CD4-positive, alpha-beta T cell treated with Interleukin-10 for 1 hour (primary cell): Measurements from ENCODE around the gene TOGARAM2.
A peak's percentile ranks its signal among the peaks of the same experiment; 100 is the strongest.

Source experiments
- DNase-seq: peaks from one replicate; pipeline ENCODE4 v3.0.0-alpha.2; 2020

Gene TOGARAM2

DNA sequence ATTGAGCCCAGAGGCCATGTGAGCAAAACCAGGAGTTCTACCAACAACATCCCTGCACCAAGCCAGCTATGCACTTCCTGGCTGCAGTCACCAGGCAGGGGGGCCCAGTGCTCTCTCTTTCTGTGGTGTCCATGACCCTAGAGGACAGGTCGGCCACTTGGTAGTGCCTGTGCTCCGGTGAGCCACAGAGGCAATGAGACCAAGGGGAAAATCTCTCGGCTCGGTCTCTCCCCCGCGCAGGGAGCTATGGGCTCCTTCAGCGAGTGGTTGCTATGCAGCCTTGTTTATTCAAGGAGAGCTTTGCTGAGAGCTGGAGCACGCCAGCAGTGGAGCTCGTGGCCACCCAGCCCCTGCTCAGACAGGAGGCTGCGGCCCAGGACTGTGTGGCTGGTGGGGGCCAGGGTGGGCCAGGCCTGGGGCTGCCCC is at the start of gene TOGARAM2:
Gene TOGARAM2 (plus strand): TSS at position 283 of the 426 bp plus-strand sequence. CDS start 13,537 bp downstream, outside the sequence.
- no peak for DNase-seq

DNA sequence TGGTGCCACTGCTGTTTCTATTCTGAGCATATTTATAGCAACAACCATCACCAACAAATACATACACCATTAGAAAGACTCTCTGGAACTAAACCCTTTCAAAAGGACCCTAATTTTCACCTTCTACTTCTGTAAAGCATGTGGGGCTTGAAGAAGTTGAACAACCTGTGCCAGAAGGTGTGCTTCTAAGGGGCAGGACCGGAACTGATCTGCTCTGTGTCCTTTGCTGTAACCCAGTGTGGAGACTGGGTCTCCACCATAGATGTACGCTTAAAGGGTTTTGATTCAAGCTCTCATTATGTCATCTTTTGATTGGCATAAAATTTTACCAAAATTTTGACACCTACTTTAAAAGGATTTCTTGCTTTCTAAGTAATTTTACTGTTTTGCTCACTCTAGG is 46.3 kb upstream of the TOGARAM2 start:
- DNase-seq, result no peak

GRCh38 chr2:28941008-28941407 is 40.1 kb upstream of the TOGARAM2 start:
- DNase-seq, result no peak

GRCh38 chr2:28944535-28945248 is 36.4 kb upstream of the TOGARAM2 start:
- no peak for DNase-seq

- no peak for DNase-seq
Measured at GRCh38 chr2:28948160-28948559, 32.9 kb upstream of the TOGARAM2 start.

DNA sequence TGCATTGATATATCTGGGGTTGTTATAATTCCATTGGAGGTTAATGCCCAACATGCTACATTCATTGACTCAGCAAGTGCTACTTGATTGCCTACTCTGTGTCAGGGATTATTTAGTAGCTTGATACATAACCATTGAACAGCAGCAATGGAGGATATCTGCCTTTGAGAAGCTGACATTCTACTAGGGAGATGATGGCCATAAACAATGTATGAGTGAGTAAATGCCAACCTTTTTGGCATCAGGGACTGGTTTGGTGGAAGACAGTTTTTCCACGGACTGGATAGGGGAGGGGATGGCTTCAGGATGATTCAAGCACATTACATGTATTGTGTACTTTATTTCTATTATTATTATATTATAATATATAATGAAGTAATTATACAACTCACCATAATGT is 31.9 kb upstream of the TOGARAM2 start:
- no peak for DNase-seq

- DNase-seq, result no peak
Measured at GRCh38 chr2:28949617-28950305, 31.3 kb upstream of the TOGARAM2 start.

DNA sequence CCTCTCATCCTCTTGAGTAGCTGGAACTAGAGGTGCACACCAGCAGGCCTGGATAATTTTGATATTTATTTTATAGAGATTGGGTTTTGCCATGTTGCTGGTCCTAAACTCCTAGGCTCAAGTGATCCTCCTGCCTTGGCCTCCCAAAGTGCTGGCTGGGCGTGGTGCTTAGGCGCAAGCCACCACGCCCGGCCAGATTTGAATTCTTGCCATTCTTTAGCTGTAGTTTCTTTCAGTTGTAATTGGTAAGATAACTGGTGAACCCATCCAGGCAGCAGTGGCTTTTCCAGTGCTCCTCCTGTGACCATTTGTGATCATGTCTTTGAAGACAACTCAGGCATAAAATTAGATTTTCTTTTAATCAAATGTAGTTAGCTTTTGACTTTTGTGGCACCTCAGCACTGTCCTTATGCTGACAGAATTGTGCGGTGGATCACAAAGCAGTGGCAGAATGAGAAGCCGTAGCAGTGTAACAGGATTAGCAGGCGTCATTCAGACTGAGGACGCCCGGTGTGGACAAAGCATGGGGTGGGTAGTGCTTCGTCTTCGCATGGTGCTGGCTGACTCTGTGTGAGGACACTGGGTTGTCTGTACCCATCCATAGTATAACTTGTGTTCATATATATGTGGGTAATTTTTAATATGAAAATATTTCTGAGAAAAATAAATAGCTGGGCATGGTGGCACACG is 30.0 kb upstream of the TOGARAM2 start:
- DNase-seq, result no peak

- no peak for DNase-seq
Measured at GRCh38 chr2:28951910-28952835, 28.9 kb upstream of the TOGARAM2 start.

GRCh38 chr2:28952836-28953211 is 28.3 kb upstream of the TOGARAM2 start:
- peak; percentile 4 for DNase-seq

DNA sequence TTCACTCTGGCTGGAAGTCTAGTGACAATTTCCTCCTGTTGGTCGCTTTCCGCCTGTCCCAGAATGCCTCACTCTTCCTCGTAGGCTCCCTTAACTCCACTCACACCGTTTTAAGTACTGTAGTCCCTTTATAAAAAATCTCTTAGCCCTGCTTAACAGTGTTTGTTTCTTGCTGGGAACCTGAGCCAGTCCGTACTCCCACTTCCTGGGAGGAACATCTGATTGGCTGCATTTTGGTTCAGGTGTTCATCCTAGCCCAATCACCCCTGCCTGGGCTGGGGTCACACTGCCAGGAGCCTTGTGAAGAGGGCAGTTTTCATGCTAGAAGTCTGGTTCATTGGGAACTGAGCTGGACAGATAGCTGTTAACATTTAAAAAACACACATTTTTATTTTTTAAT is 25.6 kb upstream of the TOGARAM2 start:
- DNase-seq, result no peak

DNA sequence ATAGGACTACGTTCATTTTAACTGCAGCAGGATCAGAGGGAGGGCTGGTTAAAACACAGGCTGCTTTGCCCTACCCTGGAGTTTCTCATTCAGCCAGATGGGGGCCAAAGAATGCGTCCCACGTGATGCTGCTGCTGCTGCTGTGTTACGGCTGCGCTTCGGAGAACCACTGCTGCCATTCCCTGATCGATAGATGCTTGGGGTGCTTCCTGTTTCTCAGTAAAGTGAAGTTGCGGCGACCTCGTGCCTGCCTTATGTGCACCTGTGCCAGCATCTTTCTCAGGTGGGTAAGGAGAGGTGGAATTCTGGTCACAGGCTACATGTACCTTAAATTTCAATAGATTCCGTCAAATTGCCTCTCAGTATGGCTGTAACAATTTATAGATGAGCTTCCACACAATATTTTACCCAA is 24.7 kb upstream of the TOGARAM2 start:
- DNase-seq, result peak; percentile 23

- no peak for DNase-seq
Measured at GRCh38 chr2:28956890-28957289, 24.2 kb upstream of the TOGARAM2 start.

GRCh38 chr2:28958689-28959088 is 22.4 kb upstream of the TOGARAM2 start:
- DNase-seq, result peak; percentile 76

DNA sequence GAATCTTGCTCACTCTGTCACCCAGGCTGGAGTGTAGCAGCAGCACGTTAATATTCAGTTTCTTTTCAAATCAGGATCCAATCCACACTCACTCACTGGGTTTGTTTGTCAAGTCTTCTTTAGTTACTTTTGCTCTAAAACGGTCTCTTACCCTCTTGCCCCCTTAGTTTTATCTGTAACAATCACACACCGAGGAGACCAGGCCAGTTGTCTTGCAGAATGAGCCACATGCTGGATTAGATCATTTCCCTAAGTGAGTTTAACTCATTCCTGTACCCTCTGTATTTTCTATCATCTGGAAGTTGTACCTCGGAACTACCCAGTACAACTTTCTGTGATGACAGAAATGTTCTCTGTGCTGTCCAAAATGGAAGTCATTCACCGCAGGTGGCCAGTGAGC is 20.7 kb upstream of the TOGARAM2 start:
- no peak for DNase-seq

DNA sequence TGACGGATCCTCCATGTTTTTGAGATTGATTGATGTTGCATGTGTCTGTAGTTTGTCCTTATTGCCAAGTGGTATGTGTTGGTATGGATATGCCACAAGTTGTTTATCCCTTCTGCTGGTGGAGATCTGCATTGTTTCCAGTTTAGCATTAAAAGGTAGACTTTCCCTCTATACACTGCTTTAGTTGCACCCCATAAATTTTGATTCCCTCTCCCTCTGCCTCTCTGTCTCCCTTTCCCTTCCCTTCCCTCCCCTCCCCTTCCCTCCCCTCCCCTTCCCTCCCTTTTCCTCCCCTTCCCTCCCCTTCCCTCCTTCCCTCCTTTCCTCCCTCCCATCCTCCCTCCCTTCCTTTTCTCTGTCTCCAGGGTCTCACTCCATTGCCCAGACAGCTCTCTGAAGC is 18.6 kb upstream of the TOGARAM2 start:
- DNase-seq, result no peak

- no peak for DNase-seq
Measured at GRCh38 chr2:28970464-28971160, 10.5 kb upstream of the TOGARAM2 start.

DNA sequence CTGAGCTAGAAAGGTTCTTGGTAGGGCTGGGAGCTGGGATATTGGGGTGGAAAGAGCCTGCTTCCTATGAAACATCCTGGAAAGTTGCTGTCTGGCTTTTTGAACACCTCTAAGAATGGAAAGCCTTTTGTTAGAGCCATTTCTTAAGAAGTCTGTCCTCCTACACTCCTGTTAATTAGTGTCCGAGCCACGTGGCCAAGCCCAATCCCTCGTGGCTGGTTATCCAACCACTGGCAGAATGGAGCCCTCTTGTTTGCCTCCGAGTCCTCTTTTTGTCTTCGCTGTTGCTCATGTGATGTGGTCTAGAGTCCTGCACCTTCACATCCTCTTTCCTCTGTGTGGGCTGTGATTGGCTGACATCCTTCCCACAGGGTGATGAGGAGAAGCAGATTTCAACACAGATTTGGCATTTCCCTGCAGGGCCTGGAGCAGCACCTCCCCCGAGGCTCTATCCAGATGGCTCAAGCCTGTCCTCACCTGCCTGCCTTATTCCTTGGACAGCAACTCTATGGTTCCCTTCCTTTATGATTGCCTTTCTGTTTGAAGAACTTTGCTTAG is 8.2 kb upstream of the TOGARAM2 start:
- DNase-seq, result peak; percentile 12

DNA sequence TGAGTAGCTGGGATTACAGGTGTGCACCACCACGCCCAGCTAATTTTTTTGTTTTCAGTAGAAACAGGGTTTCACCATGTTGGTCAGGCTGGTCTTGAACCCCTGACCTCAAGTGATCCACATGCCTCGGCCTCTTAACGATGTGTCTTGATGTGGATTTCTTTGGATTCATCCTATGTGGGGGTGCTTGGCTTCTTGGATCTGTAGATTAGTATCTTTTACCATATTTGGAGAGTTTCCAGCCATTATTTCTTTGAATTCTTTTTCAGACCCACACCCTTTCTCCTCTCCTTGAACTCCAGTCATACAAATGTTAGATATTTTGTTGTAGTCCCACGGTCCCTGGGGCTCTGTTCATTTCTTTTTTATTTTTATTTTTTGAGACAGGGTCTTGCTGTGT is 6.8 kb upstream of the TOGARAM2 start:
- no peak for DNase-seq

GRCh38 chr2:28975671-28976070 is 5.4 kb upstream of the TOGARAM2 start:
- no peak for DNase-seq

- DNase-seq, result no peak
Measured at GRCh38 chr2:28976584-28976983, 4.5 kb upstream of the TOGARAM2 start.
